Posterior cingulate gyrus (tissue), 11 donors: Measurements from ENCODE around the gene NUP50.
A peak's percentile ranks its signal among the peaks of the same experiment; 100 is the strongest.

Experiments
- DNase-seq, 10 donors: peaks; one replicate each; pipeline versions ENCODE4 v3.0.0 to v3.0.0-alpha.2; 2020 to 2021; ENCODE audit warnings: mixed read lengths in 3 of 10
- intact Hi-C: fragments of 100-400 bp; cut with DNase I; formaldehyde crosslinking; loops from one replicate; pipeline ENCODE4 v1.15.1; 2023

NUP50 gene

GRCh38 chr22:45163451-45164269, at the start of gene NUP50:
Gene NUP50 (plus strand): TSS chr22:45163925. CDS start chr22:45168178, 4,253 bp downstream.
- peak; percentile 84 to 98 (median 90) for DNase-seq
- intact Hi-C loops = loop anchor here (10.0 kb wide), 2 partner anchors 71 to 101 kb away; no protein-coding TSS in a partner anchor

GRCh38 chr22:45120440-45120839, 43.3 kb upstream of the NUP50 start:
- intact Hi-C loops = no loop called here
- DNase-seq = no peak

- no peak for DNase-seq
- intact Hi-C loops = no loop called here
Observed at GRCh38 chr22:45120931-45121330, 42.8 kb upstream of the NUP50 start.

GRCh38 chr22:45124176-45124847, 39.4 kb upstream of the NUP50 start:
- no peak for DNase-seq
- intact Hi-C loops = no loop called here

GRCh38 chr22:45125188-45125587, 38.5 kb upstream of the NUP50 start:
- peak in 1 of 10 donors; percentile 17 for DNase-seq
- intact Hi-C loops = no loop called here

- no peak for DNase-seq
- intact Hi-C loops = no loop called here
Observed at GRCh38 chr22:45127866-45128265, 35.9 kb upstream of the NUP50 start.

- DNase-seq = peak in 1 of 10 donors; percentile 47
- intact Hi-C loops = no loop called here
Observed at GRCh38 chr22:45129703-45130524, 33.8 kb upstream of the NUP50 start.

- intact Hi-C loops = no loop called here
- DNase-seq = no peak
Observed at GRCh38 chr22:45130891-45131290, 32.8 kb upstream of the NUP50 start.

GRCh38 chr22:45131749-45132148, 32.0 kb upstream of the NUP50 start:
- intact Hi-C loops = no loop called here
- DNase-seq = no peak

- DNase-seq = no peak
- intact Hi-C loops = no loop called here
Observed at GRCh38 chr22:45134313-45134712, 29.4 kb upstream of the NUP50 start.

- intact Hi-C loops = no loop called here
Observed at GRCh38 chr22:45136594-45136993, 27.1 kb upstream of the NUP50 start.

GRCh38 chr22:45139693-45140092, 24.0 kb upstream of the NUP50 start:
- DNase-seq = no peak
- intact Hi-C loops = no loop called here

More at GRCh38 chr22:45136594-45136993, 27.1 kb upstream of the NUP50 start:
- no peak for DNase-seq

GRCh38 chr22:45142376-45142775, 21.3 kb upstream of the NUP50 start:
- DNase-seq = no peak
- intact Hi-C loops = no loop called here

GRCh38 chr22:45144916-45145315, 18.8 kb upstream of the NUP50 start:
- no peak for DNase-seq
- intact Hi-C loops = no loop called here

GRCh38 chr22:45149671-45150070, 14.1 kb upstream of the NUP50 start:
- intact Hi-C loops = no loop called here
- DNase-seq = no peak

GRCh38 chr22:45150139-45150538, 13.6 kb upstream of the NUP50 start:
- no peak for DNase-seq
- intact Hi-C loops = no loop called here

GRCh38 chr22:45151503-45151902, 12.2 kb upstream of the NUP50 start:
- no peak for DNase-seq
- intact Hi-C loops = no loop called here

GRCh38 chr22:45154383-45154782, 9.3 kb upstream of the NUP50 start:
- DNase-seq = no peak
- intact Hi-C loops = no loop called here

GRCh38 chr22:45155050-45155840, 8.5 kb upstream of the NUP50 start:
- DNase-seq = no peak
- intact Hi-C loops = no loop called here

GRCh38 chr22:45157907-45158306, 5.8 kb upstream of the NUP50 start:
- intact Hi-C loops = no loop called here
- no peak for DNase-seq
